Karpas-422 (cell line): ENCODE data around the gene TBC1D20. TPM values are rescaled to one million over a fixed set of nuclear protein-coding genes. Genes with fewer than 3 reads are reported as not detected.

ENCODE experiments used
- DNase-seq: peaks from one replicate; pipeline ENCODE4 v3.0.0-alpha.2; 2015
- H2AFZ ChIP-seq: fragments of 200-600 bp; sonication (generic); 2 replicates; pipeline ENCODE4 v1.6.1; 2014; ENCODE audit warnings: antibody characterized with exemption, low read length, mixed read lengths
- H3K27ac ChIP-seq: fragments of 200-600 bp; sonication (generic); 2 replicates; pipeline ENCODE4 v1.5.1; 2014; ENCODE audit warnings: mild to moderate bottlenecking, low read length, moderate library complexity
- H3K27me3 ChIP-seq: fragments of 200-600 bp; sonication (generic); 2 replicates; pipeline ENCODE4 v1.6.1; 2014; ENCODE audit warnings: low read length, mixed read lengths
- H3K36me3 ChIP-seq: fragments of 200-600 bp; sonication (generic); 2 replicates; pipeline ENCODE4 v1.6.1; 2014; ENCODE audit warnings: low read length, mixed read lengths; ENCODE audit not compliant: insufficient read depth
- H3K4me1 ChIP-seq: fragments of 200-600 bp; sonication (generic); 2 replicates; pipeline ENCODE4 v1.6.1; 2014; ENCODE audit warnings: mild to moderate bottlenecking, low read length, mixed read lengths
- H3K4me2 ChIP-seq: fragments of 200-600 bp; sonication (generic); 2 replicates; pipeline ENCODE4 v1.6.1; 2014; ENCODE audit warnings: low read length, low read depth, mild to moderate bottlenecking; ENCODE audit not compliant: poor library complexity, severe bottlenecking
- H3K4me3 ChIP-seq: fragments of 200-600 bp; sonication (generic); 2 replicates; pipeline ENCODE4 v1.5.1; 2014; ENCODE audit warnings: mild to moderate bottlenecking, antibody characterized with exemption, low read length, mixed read lengths
- H3K79me2 ChIP-seq: fragments of 200-600 bp; sonication (generic); 2 replicates; pipeline ENCODE4 v1.6.1; 2014; ENCODE audit warnings: mild to moderate bottlenecking, low read length, mixed read lengths
- H3K9ac ChIP-seq: fragments of 200-600 bp; sonication (generic); 2 replicates; pipeline ENCODE4 v1.6.0; 2014; ENCODE audit warnings: low read length
- H3K9me2 ChIP-seq: fragments of 200-600 bp; sonication (generic), shearing (Covaris generic); replicated peaks from 2 replicates; pipeline ENCODE4 v1.6.0; 2014; ENCODE audit warnings: mild to moderate bottlenecking, low read length, moderate library complexity; ENCODE audit not compliant: insufficient read depth
- H3K9me3 ChIP-seq: fragments of 300-700, 200-600 bp; sonication (generic); 2 replicates; pipeline ENCODE4 v1.6.1; 2014; ENCODE audit warnings: low read length, mixed read lengths
- H4K20me1 ChIP-seq: fragments of 200-600 bp; sonication (generic); 2 replicates; pipeline ENCODE4 v1.6.1; 2014; ENCODE audit warnings: mild to moderate bottlenecking, antibody characterized with exemption, low read length, low read depth; ENCODE audit not compliant: insufficient read depth
- total RNA-seq: library from RNA; depleted of rRNA; stranded (reverse); fragments of >200 nt; shearing (Covaris generic); gene quantifications from 2 replicates; pipeline ENCODE4 v1.2.3, GENCODE V29; 2014; ENCODE audit warnings: low replicate concordance

Gene TBC1D20
- total RNA-seq, 1 experiment from 2014 or later, result 26.1 TPM

DNA sequence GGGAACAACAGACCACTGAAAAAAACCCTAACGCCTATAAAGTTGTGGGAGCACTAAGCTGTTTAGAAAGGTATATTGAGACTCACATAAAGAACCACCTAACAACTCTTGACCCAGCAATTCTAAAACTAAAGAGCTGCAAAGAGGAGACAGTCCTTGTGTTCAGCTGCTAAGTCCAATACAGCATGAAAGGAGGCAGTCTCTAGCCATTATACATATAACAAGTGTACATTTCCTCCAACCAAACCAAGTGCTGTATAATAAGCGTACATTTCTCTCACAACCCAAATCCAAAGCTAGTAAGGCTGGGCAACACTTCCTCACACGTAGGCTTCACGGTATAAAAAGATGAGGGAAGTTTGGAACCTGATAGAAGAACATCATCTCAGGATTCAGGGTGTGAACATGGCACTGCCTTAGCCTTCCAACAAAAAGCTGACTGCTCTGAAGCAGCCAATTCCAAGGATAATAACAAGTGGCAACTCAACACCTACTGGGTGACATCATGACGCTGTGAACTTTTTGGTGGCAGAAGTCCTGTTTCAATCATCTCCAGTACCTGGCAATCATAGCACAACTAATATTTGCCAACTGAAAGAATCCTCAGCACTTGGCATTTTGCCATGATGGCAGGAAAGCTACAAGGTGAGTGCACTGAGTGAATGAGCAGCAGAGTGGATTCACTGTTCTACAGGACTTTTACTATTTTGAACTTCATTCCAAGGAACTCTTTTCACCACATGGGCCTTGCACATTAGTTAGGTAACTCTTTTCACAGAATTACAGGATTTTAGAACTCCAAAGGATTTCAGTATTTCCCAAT, 16.6 kb downstream of the TBC1D20 start:
- peaks cover 19% of the 10 kb centered on the region for H3K36me3 ChIP-seq

DNA sequence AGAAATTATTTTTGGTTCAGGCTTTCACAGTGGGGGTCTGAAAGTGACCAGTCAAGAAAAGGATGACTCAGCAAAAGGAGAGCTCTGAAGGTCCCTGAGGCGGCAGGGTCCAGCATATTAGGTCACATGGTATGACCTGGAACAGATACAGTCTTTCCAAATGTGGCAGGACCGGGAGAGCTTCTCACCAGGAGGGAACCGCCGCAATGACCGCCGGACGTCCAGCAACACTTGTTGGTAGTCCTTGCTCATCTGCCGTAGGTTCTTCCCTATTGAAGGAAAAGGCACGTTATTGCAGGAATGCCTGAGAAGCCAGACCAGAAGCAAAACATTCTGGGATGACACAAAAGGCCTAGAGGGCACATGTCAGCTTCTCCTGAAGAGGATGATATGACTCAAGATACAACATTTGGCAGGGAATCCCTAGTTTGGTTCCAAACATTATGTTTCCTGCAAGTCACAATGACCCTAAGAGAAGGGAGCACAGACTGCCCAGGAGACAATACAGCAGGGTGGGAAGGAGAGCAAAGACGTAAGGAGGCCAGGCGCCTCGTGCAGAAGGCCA, 17.4 kb downstream of the TBC1D20 start:
- DNase-seq, result no peak
- Histone ChIP-seq H3K4me2 (no peak overlapping the region), H3K4me3 (no peak overlapping the region), H2AFZ (no peak overlapping the region), H3K36me3 (peaks cover 25% of the 10 kb centered on the region), H3K27ac (no peak overlapping the region), H3K9me3 (no peaks in the 10 kb centered on the region), H3K9ac (no peak overlapping the region), H4K20me1 (peaks cover 8% of the 10 kb centered on the region; the same call in 1 of the 2 replicates), H3K79me2 (peaks cover 32% of the 10 kb centered on the region), H3K4me1 (no peaks in the 10 kb centered on the region), H3K27me3 (no peaks in the 10 kb centered on the region), H3K9me2 (no peaks in the 10 kb centered on the region)

More for the DNA sequence above, 16.6 kb downstream of the TBC1D20 start:
- Histone ChIP-seq H3K9ac (no peak overlapping the region), H3K79me2 (peaks cover 40% of the 10 kb centered on the region), H4K20me1 (peaks cover 8% of the 10 kb centered on the region; the same call in 1 of the 2 replicates), H3K27me3 (no peaks in the 10 kb centered on the region), H2AFZ (no peak overlapping the region), H3K4me2 (no peak overlapping the region), H3K27ac (no peak overlapping the region), H3K4me1 (no peaks in the 10 kb centered on the region), H3K9me3 (no peaks in the 10 kb centered on the region), H3K9me2 (no peaks in the 10 kb centered on the region), H3K4me3 (no peak overlapping the region)
- no peak for DNase-seq

DNA sequence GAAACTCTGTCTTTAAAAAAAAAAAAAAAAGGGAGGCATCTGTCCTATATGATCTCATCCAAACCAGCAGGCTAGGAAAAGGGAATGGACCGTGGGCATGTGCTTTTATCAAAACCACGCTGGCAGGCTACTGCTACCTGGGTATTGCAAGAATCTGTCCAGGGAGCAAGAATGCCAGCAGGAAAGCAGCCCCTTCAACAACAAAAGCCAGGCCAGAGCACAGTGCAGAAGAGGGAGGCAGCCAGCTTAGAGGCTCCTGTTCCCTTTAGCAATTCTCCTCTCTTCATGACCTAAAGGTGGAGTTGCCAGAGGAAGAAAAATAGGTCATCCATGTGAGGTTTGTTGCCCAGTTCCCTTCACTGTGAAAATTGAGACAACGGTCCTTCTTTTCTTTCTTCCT, 18.2 kb downstream of the TBC1D20 start:
- DNase-seq, result no peak
- Histone ChIP-seq H3K27ac (no peak overlapping the region), H3K27me3 (no peaks in the 10 kb centered on the region), H3K4me3 (no peak overlapping the region), H3K9ac (no peak overlapping the region), H3K4me2 (no peak overlapping the region), H3K4me1 (no peaks in the 10 kb centered on the region; the same call in 1 of the 2 replicates), H4K20me1 (peaks cover 4% of the 10 kb centered on the region; the same call in 1 of the 2 replicates), H3K9me3 (no peaks in the 10 kb centered on the region), H3K9me2 (no peaks in the 10 kb centered on the region), H3K79me2 (peaks cover 25% of the 10 kb centered on the region), H2AFZ (no peak overlapping the region), H3K36me3 (peaks cover 25% of the 10 kb centered on the region)

DNA sequence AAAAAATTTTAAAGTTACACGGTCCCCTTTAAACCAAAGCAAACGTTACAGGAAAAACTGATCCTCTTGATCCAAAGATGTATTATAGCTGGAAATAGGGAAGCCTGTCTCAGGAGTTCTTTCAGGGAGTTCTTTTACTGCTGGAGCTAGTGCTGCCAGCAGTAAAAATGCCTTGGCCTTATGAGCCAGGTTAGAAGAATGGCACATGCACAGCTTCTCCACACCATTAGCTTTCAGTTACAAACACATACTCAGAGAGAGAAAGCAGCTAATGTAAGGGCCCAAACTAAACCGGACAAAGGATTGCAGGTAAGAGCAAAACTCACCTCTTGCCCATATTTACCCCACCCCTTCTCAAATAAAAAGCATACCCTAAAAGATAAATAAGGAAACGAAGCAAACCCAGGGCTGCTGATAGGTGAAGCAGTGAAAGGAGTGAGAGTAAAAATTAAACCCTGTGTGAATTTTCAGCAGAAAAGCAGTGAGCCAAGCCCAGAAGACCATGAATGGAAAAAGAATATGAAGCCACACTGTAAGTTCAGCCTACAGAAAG, 19.0 kb downstream of the TBC1D20 start:
- no peak overlapping the region for H3K27ac ChIP-seq
- H3K79me2 ChIP-seq, result peaks cover 19% of the 10 kb centered on the region
- no peaks in the 10 kb centered on the region for H3K9me3 ChIP-seq
- H3K27me3 ChIP-seq, result no peaks in the 10 kb centered on the region
- no peak overlapping the region for H3K4me3 ChIP-seq
- H3K9me2 ChIP-seq, result no peaks in the 10 kb centered on the region
- peaks cover 4% of the 10 kb centered on the region; the same call in 1 of the 2 replicates for H4K20me1 ChIP-seq
- no peak overlapping the region for H3K4me2 ChIP-seq
- no peak for DNase-seq
- peaks cover 7% of the 10 kb centered on the region for H3K4me1 ChIP-seq
- H3K36me3 ChIP-seq, result peaks cover 29% of the 10 kb centered on the region
- no peak overlapping the region for H3K9ac ChIP-seq
- no peak overlapping the region for H2AFZ ChIP-seq

DNA sequence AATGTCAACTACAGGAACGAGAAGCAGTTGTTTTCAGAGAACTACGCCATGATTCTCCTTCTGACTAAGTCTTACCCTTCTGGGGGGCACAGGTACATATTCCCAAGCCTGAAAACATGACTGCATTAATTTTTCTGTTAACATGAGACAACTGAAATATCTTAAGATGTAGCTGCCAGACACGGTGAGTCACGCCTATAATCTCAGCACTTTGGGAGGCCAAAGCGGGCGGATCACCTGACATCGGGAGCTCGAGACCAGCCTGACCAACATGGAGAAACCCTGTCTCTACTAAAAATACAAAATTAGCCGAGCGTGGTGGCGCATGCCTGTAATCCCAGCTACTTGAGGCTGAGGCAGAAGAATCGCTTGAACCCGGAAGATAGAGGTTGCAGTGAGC, 21.7 kb downstream of the TBC1D20 start:
- no peak overlapping the region for H2AFZ ChIP-seq
- H3K27ac ChIP-seq, result no peak overlapping the region
- no peak overlapping the region for H3K9ac ChIP-seq
- no peak for DNase-seq
- H3K9me2 ChIP-seq, result no peaks in the 10 kb centered on the region
- H4K20me1 ChIP-seq, result no peaks in the 10 kb centered on the region
- peaks cover 16% of the 10 kb centered on the region for H3K4me1 ChIP-seq
- H3K79me2 ChIP-seq, result peaks cover 3% of the 10 kb centered on the region; the same call in 1 of the 2 replicates
- no peak overlapping the region for H3K4me3 ChIP-seq
- peaks cover 37% of the 10 kb centered on the region; the same call in 1 of the 2 replicates for H3K36me3 ChIP-seq
- no peaks in the 10 kb centered on the region for H3K9me3 ChIP-seq
- H3K27me3 ChIP-seq, result no peaks in the 10 kb centered on the region
- H3K4me2 ChIP-seq, result no peak overlapping the region

DNA sequence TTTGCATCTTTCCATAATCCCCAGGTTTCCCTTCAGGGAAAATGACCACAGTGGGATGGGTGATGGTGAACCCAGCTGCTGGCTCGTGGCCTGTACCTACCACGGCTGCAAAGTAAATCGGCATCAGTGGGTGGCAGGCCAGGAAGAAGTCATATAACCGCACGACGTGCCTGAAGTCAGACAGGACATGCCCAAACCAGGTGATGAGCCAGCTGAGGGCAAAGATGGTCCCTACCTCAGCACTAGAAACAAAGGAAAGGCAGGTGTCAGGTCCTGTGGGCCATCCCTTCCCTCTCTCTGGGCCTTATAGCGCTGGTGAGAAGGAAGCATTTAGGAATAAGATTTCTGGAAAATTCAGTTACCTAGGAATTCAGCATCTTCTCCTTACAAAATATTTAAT, 22.2 kb downstream of the TBC1D20 start:
- Histone ChIP-seq H3K9me3 (no peaks in the 10 kb centered on the region), H3K4me3 (no peak overlapping the region), H3K9me2 (no peaks in the 10 kb centered on the region), H3K4me1 (peaks cover 16% of the 10 kb centered on the region), H3K36me3 (peaks cover 37% of the 10 kb centered on the region; the same call in 1 of the 2 replicates), H3K9ac (no peak overlapping the region), H2AFZ (no peak overlapping the region), H3K79me2 (0 out of 2 replicates have a peak, but pooled peaks cover 3% of the 10 kb centered on the region), H3K27me3 (no peaks in the 10 kb centered on the region), H4K20me1 (no peaks in the 10 kb centered on the region), H3K4me2 (no peak overlapping the region), H3K27ac (no peak overlapping the region)
- no peak for DNase-seq

DNA sequence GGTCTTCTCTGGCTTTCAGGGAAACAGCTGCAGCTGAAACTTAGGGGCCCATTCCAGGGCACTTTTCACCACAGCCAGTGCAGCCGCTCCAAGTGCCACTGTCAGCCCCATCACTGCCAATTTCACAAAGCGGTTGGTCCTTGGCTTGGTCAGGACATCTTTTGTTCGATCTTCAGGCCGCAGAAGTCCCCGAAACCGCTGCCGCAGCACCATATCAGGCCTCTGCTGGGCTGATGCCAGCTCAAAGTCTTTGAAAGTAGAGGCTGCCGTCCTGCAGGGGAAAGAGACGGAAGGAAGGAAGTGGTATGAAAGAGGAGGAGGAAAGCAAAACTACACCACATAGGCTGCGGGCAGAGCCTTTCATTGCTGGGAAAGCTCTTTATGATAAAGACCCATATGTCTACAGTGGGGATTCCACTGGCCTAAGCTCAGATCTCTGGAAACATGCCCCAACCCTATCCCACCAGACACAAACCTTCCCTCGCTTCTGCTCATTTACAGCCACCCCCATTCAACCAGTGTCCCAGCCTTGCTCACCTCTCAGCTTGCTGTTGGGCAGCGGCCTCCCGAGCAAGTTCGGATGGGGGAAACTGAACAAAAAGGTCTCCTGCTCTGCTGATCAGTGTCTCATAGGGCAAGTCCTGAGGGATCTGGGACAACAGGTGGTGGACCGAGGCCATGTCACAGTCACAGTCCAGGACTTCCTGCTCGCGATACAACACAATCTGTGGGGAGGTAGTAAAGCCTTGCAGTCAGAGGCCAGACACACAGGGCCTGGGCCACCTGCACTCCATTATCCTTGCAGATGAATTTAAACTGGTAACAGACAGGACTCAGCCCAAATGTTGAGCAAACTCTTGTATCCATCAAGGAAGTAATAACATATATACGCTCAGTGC, 23.5 kb downstream of the TBC1D20 start:
- H3K4me2 ChIP-seq, result no peak overlapping the region
- no peaks in the 10 kb centered on the region for H4K20me1 ChIP-seq
- H3K36me3 ChIP-seq, result peaks cover 30% of the 10 kb centered on the region; the same call in 1 of the 2 replicates
- no peak overlapping the region for H2AFZ ChIP-seq
- no peaks in the 10 kb centered on the region for H3K9me3 ChIP-seq
- H3K27ac ChIP-seq, result peak overlapping the region; percentile 33; the same call in 1 of the 2 replicates
- no peaks in the 10 kb centered on the region for H3K9me2 ChIP-seq
- no peaks in the 10 kb centered on the region for H3K27me3 ChIP-seq
- no peak for DNase-seq
- H3K4me3 ChIP-seq, result no peak overlapping the region
- no peak overlapping the region for H3K9ac ChIP-seq
- H3K4me1 ChIP-seq, result peaks cover 21% of the 10 kb centered on the region
- no peaks in the 10 kb centered on the region for H3K79me2 ChIP-seq
